ENCODE results near the gene ADAM19. TPM values are rescaled to one million over a fixed set of nuclear protein-coding genes. Genes with fewer than 3 reads are reported as not detected.

ADAM19 gene
- total RNA-seq, 1 experiment from 2014 or later: 3.5 TPM

- H3K4me1 ChIP-seq (ENCODE audit: control insufficient read depth, insufficient read depth, low read length): no peaks in the 10 kb centered on the region
- ChIA-PET POLR2A (no interaction called here), CTCF (no interaction called here)
- no peak for ATAC-seq
- in situ Hi-C loops (cut with HindIII; ENCODE audit: low pct_unique_long_range_greater_than_20kb, low sequenced_read_pairs) (no loop called here), intact Hi-C loops (cut with micrococcal nuclease; ENCODE audit: unreplicated experiment) (no loop called here)
- no peaks in the 10 kb centered on the region for H3K9me3 ChIP-seq (ENCODE audit: control insufficient read depth, insufficient read depth, low read depth, low read length)
- TF ChIP-seq SIN3A (IDR thresholded peaks at IDR 0.05; ENCODE audit: borderline replicate concordance, insufficient read depth, low read depth, low read length) (no peak), TCF7L2 (IDR thresholded peaks at IDR 0.05; ENCODE audit: low read depth, low read length) (no peak), REST (IDR thresholded peaks at IDR 0.05; ENCODE audit: insufficient read depth in 1 of 2, low read depth in 2 of 2, low read length in 1 of 2) (no peak), POLR2AphosphoS5 (IDR thresholded peaks at IDR 0.05; ENCODE audit: low read depth, low read length) (no peak), CTCF (IDR thresholded peaks at IDR 0.05) (no peak)
- no peaks in the 10 kb centered on the region for H3K36me3 ChIP-seq (ENCODE audit: control insufficient read depth, insufficient read depth, low read length)
- no peak overlapping the region for H3K27ac ChIP-seq (ENCODE audit: low read length)
- H3K4me3 ChIP-seq (ENCODE audit: low read depth in 2 of 2, low read length in 2 of 2): no peak overlapping the region
- BruUV-seq (replicated peaks): no TSS peak
- H3K27me3 ChIP-seq (ENCODE audit: control insufficient read depth, insufficient read depth, low read length): no peaks in the 10 kb centered on the region
- no peak for DNase-seq (ENCODE audit: low read depth, low spot score)
These were observed 31.0 kb downstream of the ADAM19 start for GRCh38 chr5:157544623-157544989.

GRCh38 chr5:157543825-157544622 lies 31.6 kb downstream of the ADAM19 start:
- intact Hi-C loops (cut with micrococcal nuclease; ENCODE audit: unreplicated experiment) (no loop called here), in situ Hi-C loops (cut with HindIII; ENCODE audit: low pct_unique_long_range_greater_than_20kb, low sequenced_read_pairs) (no loop called here)
- no peak for ATAC-seq
- no peak for DNase-seq (ENCODE audit: low read depth, low spot score)
- CTCF ChIA-PET: no interaction called here
- no peak overlapping the region for H3K27ac ChIP-seq (ENCODE audit: low read length)
- H3K9me3 ChIP-seq (ENCODE audit: control insufficient read depth, insufficient read depth, low read depth, low read length): no peaks in the 10 kb centered on the region
- no peaks in the 10 kb centered on the region for H3K36me3 ChIP-seq (ENCODE audit: control insufficient read depth, insufficient read depth, low read length)
- no peaks in the 10 kb centered on the region for H3K27me3 ChIP-seq (ENCODE audit: control insufficient read depth, insufficient read depth, low read length)
- TF ChIP-seq TCF7L2 (IDR thresholded peaks at IDR 0.05; ENCODE audit: low read depth, low read length) (no peak), SIN3A (IDR thresholded peaks at IDR 0.05; ENCODE audit: borderline replicate concordance, insufficient read depth, low read depth, low read length) (no peak), POLR2AphosphoS5 (IDR thresholded peaks at IDR 0.05; ENCODE audit: low read depth, low read length) (no peak), CTCF (IDR thresholded peaks at IDR 0.05) (no peak), REST (IDR thresholded peaks at IDR 0.05; ENCODE audit: insufficient read depth in 1 of 2, low read depth in 2 of 2, low read length in 1 of 2) (no peak)
- POLR2A ChIA-PET: no interaction called here
- BruUV-seq (replicated peaks): no TSS peak
- no peaks in the 10 kb centered on the region for H3K4me1 ChIP-seq (ENCODE audit: control insufficient read depth, insufficient read depth, low read length)
- H3K4me3 ChIP-seq (ENCODE audit: low read depth in 2 of 2, low read length in 2 of 2): no peak overlapping the region

All from Panc1 (cell line).